ENCODE data around the gene ALOX5. TPM values are rescaled to one million over a fixed set of nuclear protein-coding genes. Genes with fewer than 3 reads are reported as not detected.
A peak's percentile ranks its signal among the peaks of the same experiment; 100 is the strongest.

Gene ALOX5
- total RNA-seq, 1 experiment from 2014 or later = 0.11 TPM

DNA sequence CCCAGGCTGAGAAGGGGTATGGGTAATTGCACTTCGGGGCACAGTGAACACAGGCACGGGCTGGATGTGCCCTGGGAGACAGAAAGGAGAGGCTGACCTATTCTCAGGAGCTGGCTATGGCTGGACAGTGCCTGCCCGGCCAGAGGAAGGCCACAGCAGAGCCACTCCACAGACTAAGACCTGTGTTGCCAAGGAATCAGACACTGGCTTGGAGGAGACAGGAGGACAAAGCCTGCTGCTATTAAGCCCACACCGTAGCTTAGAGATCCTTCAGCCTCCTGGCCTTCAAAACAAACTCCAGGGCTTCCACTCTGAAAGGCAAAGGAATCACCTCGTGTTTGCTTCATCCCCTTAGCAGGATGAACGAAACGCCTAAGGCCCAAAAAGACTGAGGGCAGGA, 82.2 kb downstream of the ALOX5 start:
- ChIA-PET CTCF (no interaction called here), POLR2A (ENCODE audit: unreplicated experiment) (no interaction called here)
- DNase-seq (no peak), ATAC-seq (no peak)
- H3K36me3 ChIP-seq (ENCODE audit: low read depth, low read length) = no peaks in the 10 kb centered on the region
- H3K4me3 ChIP-seq (ENCODE audit: low read length) = no peak overlapping the region
- H3K4me1 ChIP-seq (ENCODE audit: insufficient read depth, low read length) = peaks cover 9% of the 10 kb centered on the region
- H3F3A ChIP-seq (ENCODE audit: low read length, unreplicated experiment) = no peaks in the 10 kb centered on the region
- intact Hi-C loops (cut with micrococcal nuclease) = loop anchor here (2.0 to 10.0 kb wide), 2 partner anchors 221 to 451 kb away; partner anchors contain the start of gene ZNF22
- no peaks in the 10 kb centered on the region for H4K20me1 ChIP-seq (ENCODE audit: low read length)
- no peaks in the 10 kb centered on the region for H3K9me3 ChIP-seq (ENCODE audit: low read length)
- H3K4me2 ChIP-seq (ENCODE audit: low read length) = no peak overlapping the region
- no peaks in the 10 kb centered on the region for H3K9me2 ChIP-seq (replicated peaks; ENCODE audit: low read length)
- TF ChIP-seq EZH2 (IDR thresholded peaks at IDR 0.05; ENCODE audit: low read length, unreplicated experiment) = no peak
- TF ChIP-seq EZH2phosphoT487 (IDR thresholded peaks at IDR 0.05; ENCODE audit: borderline replicate concordance, low read length) = no peak
- TF ChIP-seq, protein P1, sequence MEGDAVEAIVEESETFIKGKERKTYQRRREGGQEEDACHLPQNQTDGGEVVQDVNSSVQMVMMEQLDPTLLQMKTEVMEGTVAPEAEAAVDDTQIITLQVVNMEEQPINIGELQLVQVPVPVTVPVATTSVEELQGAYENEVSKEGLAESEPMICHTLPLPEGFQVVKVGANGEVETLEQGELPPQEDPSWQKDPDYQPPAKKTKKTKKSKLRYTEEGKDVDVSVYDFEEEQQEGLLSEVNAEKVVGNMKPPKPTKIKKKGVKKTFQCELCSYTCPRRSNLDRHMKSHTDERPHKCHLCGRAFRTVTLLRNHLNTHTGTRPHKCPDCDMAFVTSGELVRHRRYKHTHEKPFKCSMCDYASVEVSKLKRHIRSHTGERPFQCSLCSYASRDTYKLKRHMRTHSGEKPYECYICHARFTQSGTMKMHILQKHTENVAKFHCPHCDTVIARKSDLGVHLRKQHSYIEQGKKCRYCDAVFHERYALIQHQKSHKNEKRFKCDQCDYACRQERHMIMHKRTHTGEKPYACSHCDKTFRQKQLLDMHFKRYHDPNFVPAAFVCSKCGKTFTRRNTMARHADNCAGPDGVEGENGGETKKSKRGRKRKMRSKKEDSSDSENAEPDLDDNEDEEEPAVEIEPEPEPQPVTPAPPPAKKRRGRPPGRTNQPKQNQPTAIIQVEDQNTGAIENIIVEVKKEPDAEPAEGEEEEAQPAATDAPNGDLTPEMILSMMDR (conservative IDR thresholded peaks at IDR 0.05; ENCODE audit: low read depth, low read length) = no peak
- BruUV-seq (replicated peaks) = no TSS peak
- no peaks in the 10 kb centered on the region for H3K79me2 ChIP-seq (ENCODE audit: low read length)
- H3K9ac ChIP-seq (ENCODE audit: low read length) = no peak overlapping the region
- H3K27me3 ChIP-seq (ENCODE audit: low read length) = no peaks in the 10 kb centered on the region
- H2AFZ ChIP-seq (ENCODE audit: low read length) = no peak overlapping the region
- no peak overlapping the region for H3K27ac ChIP-seq (ENCODE audit: low read length)

DNA sequence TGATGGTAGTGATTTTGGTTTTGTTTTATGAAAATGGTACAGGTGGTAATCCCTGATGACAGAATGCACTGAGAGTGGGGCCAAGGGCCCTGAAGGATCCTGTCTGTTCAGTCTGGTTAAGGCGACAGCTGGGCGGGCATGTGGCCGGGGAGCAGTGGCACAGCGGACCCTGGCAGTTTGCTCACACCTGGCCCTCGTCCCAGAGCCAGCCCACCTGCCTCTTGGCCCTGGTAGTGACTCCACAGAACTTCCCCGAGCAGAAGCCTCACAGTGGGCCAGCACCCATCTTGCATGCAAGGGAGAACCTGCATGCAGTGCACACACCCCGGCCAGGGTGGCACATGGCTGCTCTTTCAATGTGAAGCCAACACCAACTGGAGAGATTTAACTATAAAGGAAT, 82.8 kb downstream of the ALOX5 start:
- peak; percentile 25; the same call in 1 of the 2 replicates for ATAC-seq
- no peak overlapping the region for H3K27ac ChIP-seq (ENCODE audit: low read length)
- TF ChIP-seq, protein P1 (conservative IDR thresholded peaks at IDR 0.05; ENCODE audit: low read depth, low read length) = no peak
- TF ChIP-seq EZH2 (IDR thresholded peaks at IDR 0.05; ENCODE audit: low read length, unreplicated experiment) (no peak), EZH2phosphoT487 (IDR thresholded peaks at IDR 0.05; ENCODE audit: borderline replicate concordance, low read length) (no peak)

DNA sequence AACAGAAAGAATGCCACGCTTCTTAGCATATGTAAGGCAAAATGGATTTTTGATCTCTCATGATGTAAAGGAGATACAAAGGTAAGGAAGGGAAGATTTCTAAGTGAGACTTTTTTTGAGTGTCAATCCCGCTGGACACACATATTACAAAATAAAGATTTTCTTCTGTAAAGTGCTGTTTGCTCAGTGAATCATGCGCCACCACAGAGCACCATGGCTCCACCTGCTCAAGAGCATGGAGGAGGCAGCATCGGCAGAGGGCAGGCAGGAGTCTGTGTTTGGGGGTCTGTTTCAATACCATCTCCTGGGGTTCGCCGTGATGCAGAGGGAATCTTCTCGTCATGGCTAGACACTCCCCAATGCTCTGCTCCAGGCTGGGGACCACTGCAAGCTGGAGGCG, 83.5 kb downstream of the ALOX5 start:
- H3F3A ChIP-seq (ENCODE audit: low read length, unreplicated experiment) = no peaks in the 10 kb centered on the region
- H3K9ac ChIP-seq (ENCODE audit: low read length) = no peak overlapping the region
- H3K9me2 ChIP-seq (replicated peaks; ENCODE audit: low read length) = no peaks in the 10 kb centered on the region
- DNase-seq (peak; percentile 54), ATAC-seq (peak; percentile 94)
- CTCF ChIA-PET = no interaction called here
- H3K4me3 ChIP-seq (ENCODE audit: low read length) = no peak overlapping the region
- H3K36me3 ChIP-seq (ENCODE audit: low read depth, low read length) = no peaks in the 10 kb centered on the region
- POLR2A ChIA-PET (ENCODE audit: unreplicated experiment) = no interaction called here
- H3K9me3 ChIP-seq (ENCODE audit: low read length) = no peaks in the 10 kb centered on the region
- H3K4me1 ChIP-seq (ENCODE audit: insufficient read depth, low read length) = peaks cover 9% of the 10 kb centered on the region
- no TSS peak for BruUV-seq (replicated peaks)
- H3K4me2 ChIP-seq (ENCODE audit: low read length) = peak overlapping the region; percentile 55
- H4K20me1 ChIP-seq (ENCODE audit: low read length) = no peaks in the 10 kb centered on the region
- H3K27me3 ChIP-seq (ENCODE audit: low read length) = no peaks in the 10 kb centered on the region
- H2AFZ ChIP-seq (ENCODE audit: low read length) = 0 out of 2 replicates have a peak overlapping the region, but pooled peaks have one; percentile 37
- no peak for TF ChIP-seq EZH2 (IDR thresholded peaks at IDR 0.05; ENCODE audit: low read length, unreplicated experiment)
- TF ChIP-seq EZH2phosphoT487 (IDR thresholded peaks at IDR 0.05; ENCODE audit: borderline replicate concordance, low read length) = no peak
- TF ChIP-seq, protein P1 (conservative IDR thresholded peaks at IDR 0.05; ENCODE audit: low read depth, low read length) = peak; percentile 41; the same call in 1 of the 2 replicates
- intact Hi-C loops (cut with micrococcal nuclease) = loop anchor here (2.0 to 10.0 kb wide), 2 partner anchors 223 to 453 kb away; partner anchors contain the start of gene ZNF22
- no peak overlapping the region for H3K27ac ChIP-seq (ENCODE audit: low read length)
- no peaks in the 10 kb centered on the region for H3K79me2 ChIP-seq (ENCODE audit: low read length)

More for the DNA sequence above, 82.8 kb downstream of the ALOX5 start:
- H3K9me3 ChIP-seq (ENCODE audit: low read length) = no peaks in the 10 kb centered on the region
- H3K9ac ChIP-seq (ENCODE audit: low read length) = no peak overlapping the region
- H2AFZ ChIP-seq (ENCODE audit: low read length) = no peak overlapping the region
- no peaks in the 10 kb centered on the region for H3K27me3 ChIP-seq (ENCODE audit: low read length)
- H3K4me1 ChIP-seq (ENCODE audit: insufficient read depth, low read length) = peaks cover 9% of the 10 kb centered on the region
- H3K9me2 ChIP-seq (replicated peaks; ENCODE audit: low read length) = no peaks in the 10 kb centered on the region
- no peaks in the 10 kb centered on the region for H3K79me2 ChIP-seq (ENCODE audit: low read length)
- POLR2A ChIA-PET (ENCODE audit: unreplicated experiment) = no interaction called here
- H4K20me1 ChIP-seq (ENCODE audit: low read length) = no peaks in the 10 kb centered on the region
- H3F3A ChIP-seq (ENCODE audit: low read length, unreplicated experiment) = no peaks in the 10 kb centered on the region
- CTCF ChIA-PET = no interaction called here
- intact Hi-C loops (cut with micrococcal nuclease) = loop anchor here (2.0 to 10.0 kb wide), 2 partner anchors 222 to 452 kb away; partner anchors contain the start of gene ZNF22
- TSS peak; percentile 16 for BruUV-seq (replicated peaks)
- no peaks in the 10 kb centered on the region for H3K36me3 ChIP-seq (ENCODE audit: low read depth, low read length)
- H3K4me2 ChIP-seq (ENCODE audit: low read length) = peak overlapping the region; percentile 55; the same call in 1 of the 2 replicates
- no peak for DNase-seq
- no peak overlapping the region for H3K4me3 ChIP-seq (ENCODE audit: low read length)
